Measurements from ENCODE around the gene LCN6.

DNA sequence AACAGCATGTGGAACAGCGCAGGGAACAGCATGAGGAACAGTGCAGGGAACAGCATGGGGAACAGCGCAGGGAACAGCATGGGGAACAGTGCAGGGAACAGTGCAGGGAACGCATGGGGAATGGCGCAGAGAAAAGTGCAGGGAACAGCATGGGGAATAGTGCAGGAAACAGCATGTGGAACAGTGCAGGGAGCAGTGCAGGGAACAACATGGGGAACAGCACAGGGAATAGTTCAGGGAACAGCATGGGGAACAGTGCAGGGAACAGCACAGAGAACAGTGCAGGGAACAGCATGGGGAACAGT, 7.8 kb upstream of the LCN6 start:
- TF ChIP-seq, protein P1, sequence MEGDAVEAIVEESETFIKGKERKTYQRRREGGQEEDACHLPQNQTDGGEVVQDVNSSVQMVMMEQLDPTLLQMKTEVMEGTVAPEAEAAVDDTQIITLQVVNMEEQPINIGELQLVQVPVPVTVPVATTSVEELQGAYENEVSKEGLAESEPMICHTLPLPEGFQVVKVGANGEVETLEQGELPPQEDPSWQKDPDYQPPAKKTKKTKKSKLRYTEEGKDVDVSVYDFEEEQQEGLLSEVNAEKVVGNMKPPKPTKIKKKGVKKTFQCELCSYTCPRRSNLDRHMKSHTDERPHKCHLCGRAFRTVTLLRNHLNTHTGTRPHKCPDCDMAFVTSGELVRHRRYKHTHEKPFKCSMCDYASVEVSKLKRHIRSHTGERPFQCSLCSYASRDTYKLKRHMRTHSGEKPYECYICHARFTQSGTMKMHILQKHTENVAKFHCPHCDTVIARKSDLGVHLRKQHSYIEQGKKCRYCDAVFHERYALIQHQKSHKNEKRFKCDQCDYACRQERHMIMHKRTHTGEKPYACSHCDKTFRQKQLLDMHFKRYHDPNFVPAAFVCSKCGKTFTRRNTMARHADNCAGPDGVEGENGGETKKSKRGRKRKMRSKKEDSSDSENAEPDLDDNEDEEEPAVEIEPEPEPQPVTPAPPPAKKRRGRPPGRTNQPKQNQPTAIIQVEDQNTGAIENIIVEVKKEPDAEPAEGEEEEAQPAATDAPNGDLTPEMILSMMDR (IDR thresholded peaks at IDR 0.05 in 2 of 3, conservative IDR thresholded peaks at IDR 0.05 in 1 of 3; ENCODE audit: control insufficient read depth in 2 of 3, extremely low read depth in 1 of 3, insufficient read depth in 1 of 3, low read depth in 3 of 3, low read length in 3 of 3) = no peak
- no peak for TF ChIP-seq CEBPB (IDR thresholded peaks at IDR 0.05; ENCODE audit: borderline replicate concordance in 1 of 2, low read depth in 2 of 2, low read length in 2 of 2)
- no peak for TF ChIP-seq POLR2AphosphoS5 (IDR thresholded peaks at IDR 0.05; ENCODE audit: low read length)
- no peak for TF ChIP-seq EP300 (IDR thresholded peaks at IDR 0.05; ENCODE audit: borderline replicate concordance in 1 of 2, control insufficient read depth in 1 of 2, low read depth in 2 of 2, low read length in 2 of 2)
- no peak for TF ChIP-seq BRCA1 (IDR thresholded peaks at IDR 0.05; ENCODE audit: low read depth, low read length)
- TF ChIP-seq, protein P2, sequence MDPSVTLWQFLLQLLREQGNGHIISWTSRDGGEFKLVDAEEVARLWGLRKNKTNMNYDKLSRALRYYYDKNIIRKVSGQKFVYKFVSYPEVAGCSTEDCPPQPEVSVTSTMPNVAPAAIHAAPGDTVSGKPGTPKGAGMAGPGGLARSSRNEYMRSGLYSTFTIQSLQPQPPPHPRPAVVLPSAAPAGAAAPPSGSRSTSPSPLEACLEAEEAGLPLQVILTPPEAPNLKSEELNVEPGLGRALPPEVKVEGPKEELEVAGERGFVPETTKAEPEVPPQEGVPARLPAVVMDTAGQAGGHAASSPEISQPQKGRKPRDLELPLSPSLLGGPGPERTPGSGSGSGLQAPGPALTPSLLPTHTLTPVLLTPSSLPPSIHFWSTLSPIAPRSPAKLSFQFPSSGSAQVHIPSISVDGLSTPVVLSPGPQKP (IDR thresholded peaks at IDR 0.05; ENCODE audit: low read depth, low read length) = no peak
- TF ChIP-seq MXI1 (IDR thresholded peaks at IDR 0.05; ENCODE audit: low read depth, low read length) = no peak
- no peak for TF ChIP-seq ETV6 (conservative IDR thresholded peaks at IDR 0.05 in 1 of 2, IDR thresholded peaks at IDR 0.05 in 1 of 2; ENCODE audit: borderline replicate concordance in 1 of 2, low read depth in 1 of 2)
- TF ChIP-seq KAT2A (conservative IDR thresholded peaks at IDR 0.05; ENCODE audit: control insufficient read depth, low read depth, low read length) = no peak
- TF ChIP-seq GABPA (IDR thresholded peaks at IDR 0.05; ENCODE audit: low read depth) = no peak
- TF ChIP-seq SRF (IDR thresholded peaks at IDR 0.05; ENCODE audit: low read depth in 2 of 2, low read length in 2 of 2) = no peak
